Panc1 (cell line): ENCODE results near the gene HOXA11. TPM values are rescaled to one million over a fixed set of nuclear protein-coding genes. Genes with fewer than 3 reads are reported as not detected.

Experiments used
- ATAC-seq: fragments of 200-7000 bp; cut with Tn5 transposase; 2 replicates; pipeline ENCODE4 v1.9.1; 2020; ENCODE audit warnings: mild to moderate bottlenecking, moderate library complexity
- BruUV-seq: library from RNA; stranded (reverse); fragments of 400-500 nt; replicated peaks from 2 replicates; lab custom pipeline; 2021; lab: Mats Ljungman, UMichigan
- CTCF ChIA-PET: fragments of 300-600 bp; sonication (Branson Sonifier 250); formaldehyde crosslinking; loops from one replicate; lab custom pipeline; 2022; ENCODE audit warnings: antibody characterized with exemption; lab: Charles Lee
- POLR2A ChIA-PET: fragments of 300-600 bp; sonication (Branson Sonifier 250); formaldehyde crosslinking; loops from one replicate; lab custom pipeline; 2022; ENCODE audit warnings: antibody characterized with exemption; lab: Charles Lee
- DNase-seq: peaks from one replicate; pipeline ENCODE4 v3.0.0-alpha.2; 2010; ENCODE audit warnings: low read depth, low spot score
- H3K27ac ChIP-seq: 2 replicates; pipeline ENCODE4 v1.5.1; 2011; ENCODE audit warnings: mild to moderate bottlenecking, low read length, inconsistent platforms
- H3K27me3 ChIP-seq: fragments of 200-500 bp; sonication (Bioruptor generic); 2 replicates; pipeline ENCODE4 v1.6.0; 2014; ENCODE audit warnings: low read length, inconsistent platforms; ENCODE audit not compliant: control insufficient read depth, insufficient read depth
- H3K36me3 ChIP-seq: fragments of 200-500 bp; sonication (Bioruptor generic); 2 replicates; pipeline ENCODE4 v1.5.1; 2014; ENCODE audit warnings: inconsistent platforms, mild to moderate bottlenecking, low read length, moderate library complexity; ENCODE audit not compliant: control insufficient read depth, insufficient read depth
- H3K4me1 ChIP-seq: 2 replicates; pipeline ENCODE4 v1.5.1; 2011; ENCODE audit warnings: inconsistent platforms, mild to moderate bottlenecking, low read length, moderate library complexity; ENCODE audit not compliant: control insufficient read depth, insufficient read depth
- H3K4me3 ChIP-seq, 2 experiments: 2 replicates each; pipeline ENCODE4 v1.5.1; 2011 to 2012; ENCODE audit warnings: low read depth in 2 of 2, low read length in 2 of 2, mild to moderate bottlenecking in 2 of 2, inconsistent platforms in 1 of 2, moderate library complexity in 1 of 2
- H3K9me3 ChIP-seq: fragments of 200-500 bp; sonication (Bioruptor generic); 2 replicates; pipeline ENCODE4 v1.5.1; 2014; ENCODE audit warnings: low read depth, mild to moderate bottlenecking, inconsistent platforms, low read length, moderate library complexity; ENCODE audit not compliant: control insufficient read depth, insufficient read depth
- CTCF ChIP-seq: fragments of 450-650 bp; IDR thresholded peaks from 2 replicates; pipeline ENCODE4 v1.5.1; 2017; ENCODE audit warnings: mild to moderate bottlenecking
- POLR2AphosphoS5 ChIP-seq: IDR thresholded peaks from 2 replicates; pipeline ENCODE4 v1.6.1; 2012; ENCODE audit warnings: mild to moderate bottlenecking, low read depth, low read length, moderate library complexity
- REST ChIP-seq, 2 experiments: IDR thresholded peaks; 2 replicates each; pipeline ENCODE4 v1.6.1; 2011 to 2012; ENCODE audit warnings: low read depth in 2 of 2, control low read depth in 1 of 2, low read length in 1 of 2, mild to moderate bottlenecking in 1 of 2, moderate library complexity in 1 of 2; ENCODE audit not compliant: insufficient read depth in 1 of 2
- SIN3A ChIP-seq: IDR thresholded peaks from 2 replicates; pipeline ENCODE4 v1.6.1; 2012; ENCODE audit warnings: low read depth, mild to moderate bottlenecking, low read length, moderate library complexity, borderline replicate concordance; ENCODE audit not compliant: insufficient read depth
- TCF7L2 ChIP-seq: IDR thresholded peaks from 2 replicates; pipeline ENCODE4 v1.6.1; 2011; ENCODE audit warnings: mild to moderate bottlenecking, low read depth, low read length, inconsistent platforms
- in situ Hi-C: cut with HindIII; loops from 2 replicates; pipeline ENCODE4 v1.10.0; 2016; ENCODE audit warnings: low sequenced_read_pairs, low pct_unique_long_range_greater_than_20kb
- intact Hi-C: fragments of 100-400 bp; cut with micrococcal nuclease; formaldehyde crosslinking; loops from one replicate; pipeline ENCODE4 v1.10.0; 2022; ENCODE audit not compliant: unreplicated experiment
- total RNA-seq: library from RNA; stranded (reverse); gene quantifications from one replicate; pipeline ENCODE4 v1.2.1, GENCODE V29; 2021; ENCODE audit not compliant: unreplicated experiment

Gene HOXA11
- total RNA-seq, 1 experiment from 2014 or later: 0.57 TPM

- intact Hi-C loops (loop anchor here (2.0 to 5.0 kb wide), 2 partner anchors 478 to 784 kb away; no protein-coding TSS in a partner anchor), in situ Hi-C loops (no loop called here)
- CTCF ChIA-PET: interaction anchor here (0.6 to 2.5 kb wide), 12 partner anchors 11 to 1269 kb away, joined by 3 to 24 read pairs (median 4); no protein-coding TSS in a partner anchor
- TF ChIP-seq POLR2AphosphoS5 (no peak), REST (IDR thresholded peaks at IDR 0.05; ENCODE audit: insufficient read depth in 1 of 2, low read depth in 2 of 2, low read length in 1 of 2) (no peak), TCF7L2 (no peak), CTCF (no peak), SIN3A (no peak)
- no TSS peak for BruUV-seq
- Histone ChIP-seq H3K27me3 (no peaks in the 10 kb centered on the region), H3K27ac (peak overlapping the region; percentile 81), H3K9me3 (no peaks in the 10 kb centered on the region), H3K4me1 (no peaks in the 10 kb centered on the region), H3K36me3 (no peaks in the 10 kb centered on the region; the same call in 1 of the 2 replicates), H3K4me3 (peak overlapping the region; percentile 71 to 80)
- DNase-seq (no peak), ATAC-seq (no peak)
- POLR2A ChIA-PET: interaction anchor here (0.6 kb wide), 1 partner anchor 62 kb away, joined by 4 read pairs; no protein-coding TSS in a partner anchor
Observed at GRCh38 chr7:27161214-27161720, 23.8 kb downstream of the HOXA11 start.

GRCh38 chr7:27160546-27161213 lies 24.4 kb downstream of the HOXA11 start:
- CTCF ChIA-PET: interaction anchor here (0.5 to 2.5 kb wide), 12 partner anchors 11 to 1268 kb away, joined by 3 to 24 read pairs (median 5); no protein-coding TSS in a partner anchor
- no peaks in the 10 kb centered on the region; the same call in 1 of the 2 replicates for H3K36me3 ChIP-seq
- POLR2A ChIA-PET: interaction anchor here (0.6 kb wide), 1 partner anchor 61 kb away, joined by 4 read pairs; no protein-coding TSS in a partner anchor
- H3K27me3 ChIP-seq: no peaks in the 10 kb centered on the region
- in situ Hi-C loops (no loop called here), intact Hi-C loops (loop anchor here (2.0 to 5.0 kb wide), 2 partner anchors 478 to 783 kb away; no protein-coding TSS in a partner anchor)
- H3K4me3 ChIP-seq: peak overlapping the region; percentile 71 to 80
- BruUV-seq: no TSS peak
- DNase-seq (no peak), ATAC-seq (peak; percentile 87)
- TF ChIP-seq TCF7L2 (no peak), REST (IDR thresholded peaks at IDR 0.05; ENCODE audit: insufficient read depth in 1 of 2, low read depth in 2 of 2, low read length in 1 of 2) (no peak), CTCF (peak; percentile 100), POLR2AphosphoS5 (no peak), SIN3A (peak; percentile 45; the same call in 1 of the 2 replicates)
- H3K4me1 ChIP-seq: no peaks in the 10 kb centered on the region
- H3K9me3 ChIP-seq: no peaks in the 10 kb centered on the region
- H3K27ac ChIP-seq: peak overlapping the region; percentile 81
